SK-N-MC (cell line): ENCODE results near the gene SEMA6D.
A peak's percentile ranks its signal among the peaks of the same experiment; 100 is the strongest.

ENCODE experiments used
- DNase-seq: peaks from one replicate; pipeline ENCODE4 v3.0.0-alpha.2; 2011; ENCODE audit warnings: low read depth, low spot score
- H3K27ac ChIP-seq: fragments of 200-600 bp; sonication (generic); 2 replicates; pipeline ENCODE4 v1.5.1; 2016; ENCODE audit warnings: mixed run types
- H3K36me3 ChIP-seq: fragments of 200-600 bp; sonication (generic); 2 replicates; pipeline ENCODE4 v1.6.1; 2017; ENCODE audit warnings: antibody characterized with exemption, low read length, mixed read lengths; ENCODE audit not compliant: insufficient read depth
- H3K4me3 ChIP-seq: fragments of 200-600 bp; sonication (generic); 2 replicates; pipeline ENCODE4 v1.5.1; 2016
- H3K9ac ChIP-seq: fragments of 200-600 bp; sonication (generic); 2 replicates; pipeline ENCODE4 v1.8.0; 2017; ENCODE audit warnings: mixed run types, mixed read lengths; ENCODE audit not compliant: insufficient read length
- H3K9me3 ChIP-seq: fragments of 200-600 bp; sonication (generic); 2 replicates; pipeline ENCODE4 v1.6.1; 2017; ENCODE audit warnings: low read depth, mild to moderate bottlenecking, antibody characterized with exemption, low read length, moderate library complexity, mixed read lengths
- EZH2 ChIP-seq: fragments of 200-600 bp; sonication (generic); IDR thresholded peaks from one replicate; pipeline ENCODE4 v1.6.1; 2017; ENCODE audit warnings: antibody characterized with exemption
- FOXP2 ChIP-seq: optimal IDR thresholded peaks from 2 replicates; pipeline ENCODE3; 2011; ENCODE audit warnings: mild to moderate bottlenecking, moderate library complexity; ENCODE audit not compliant: insufficient read depth; ENCODE audit errors: extremely low read length, control extremely low read depth
- POLR2AphosphoS5 ChIP-seq: IDR thresholded peaks from 2 replicates; pipeline ENCODE4 v1.6.1; 2012; ENCODE audit warnings: mild to moderate bottlenecking, low read depth, low read length, borderline replicate concordance

The SEMA6D gene

DNA sequence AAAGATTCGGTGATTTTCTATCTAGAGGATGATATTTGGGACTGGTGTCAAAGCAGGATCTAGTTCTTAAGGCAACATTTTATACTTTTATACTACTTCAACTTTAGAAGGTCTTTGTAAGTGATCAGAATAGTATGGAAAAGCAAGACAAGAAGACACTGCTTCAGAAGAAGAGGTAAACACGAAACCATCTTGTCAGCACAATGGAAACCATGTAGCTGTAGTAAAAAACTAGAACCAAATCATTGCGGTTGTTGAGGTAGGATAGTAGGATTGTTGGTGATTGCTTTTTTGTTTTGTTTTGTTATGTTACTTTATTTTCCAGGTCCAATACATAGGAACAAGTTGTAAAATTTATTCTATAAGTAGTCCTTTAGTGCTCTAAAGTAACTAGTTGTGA lies 40.0 kb downstream of the SEMA6D start:
- TF ChIP-seq POLR2AphosphoS5 (no peak), FOXP2 (no peak), EZH2 (no peak)
- no peaks in the 10 kb centered on the region for H3K36me3 ChIP-seq
- H3K4me3 ChIP-seq, result no peak overlapping the region
- peak overlapping the region; percentile 61; the same call in 1 of the 2 replicates for H3K27ac ChIP-seq
- DNase-seq, result no peak
- H3K9me3 ChIP-seq, result no peaks in the 10 kb centered on the region; the same call in 1 of the 2 replicates
- H3K9ac ChIP-seq, result peak overlapping the region; percentile 24

DNA sequence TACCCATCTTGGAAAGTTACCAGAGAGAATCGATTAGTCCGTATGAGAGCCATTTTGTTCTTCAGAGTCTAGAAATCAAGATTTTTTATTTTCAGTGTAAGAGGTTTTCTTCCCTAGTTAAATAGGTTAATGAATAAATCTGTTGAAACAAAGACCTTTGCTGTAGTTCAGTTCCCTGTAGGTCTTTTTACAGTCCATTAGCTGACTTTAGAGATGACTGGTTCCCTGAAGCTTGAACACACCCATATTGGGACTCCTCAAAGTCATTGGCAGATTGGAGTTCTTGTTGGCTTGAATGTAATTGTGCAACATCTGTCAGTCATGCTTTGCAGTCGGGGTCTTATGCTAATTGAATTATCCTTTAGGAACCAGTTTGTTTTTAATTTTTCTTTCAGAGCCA lies 45.3 kb downstream of the SEMA6D start:
- TF ChIP-seq POLR2AphosphoS5, result no peak
- no peak for TF ChIP-seq EZH2
- TF ChIP-seq FOXP2, result no peak
- Histone ChIP-seq H3K36me3 (no peaks in the 10 kb centered on the region), H3K27ac (no peak overlapping the region), H3K9me3 (no peaks in the 10 kb centered on the region), H3K9ac (no peak overlapping the region), H3K4me3 (no peak overlapping the region)
- no peak for DNase-seq

- no peaks in the 10 kb centered on the region for H3K36me3 ChIP-seq
- TF ChIP-seq EZH2, result no peak
- TF ChIP-seq FOXP2, result no peak
- no peak for TF ChIP-seq POLR2AphosphoS5
- H3K27ac ChIP-seq, result no peak overlapping the region
These were observed 47.4 kb downstream of the SEMA6D start for GRCh38 chr15:47764666-47765065.

DNA sequence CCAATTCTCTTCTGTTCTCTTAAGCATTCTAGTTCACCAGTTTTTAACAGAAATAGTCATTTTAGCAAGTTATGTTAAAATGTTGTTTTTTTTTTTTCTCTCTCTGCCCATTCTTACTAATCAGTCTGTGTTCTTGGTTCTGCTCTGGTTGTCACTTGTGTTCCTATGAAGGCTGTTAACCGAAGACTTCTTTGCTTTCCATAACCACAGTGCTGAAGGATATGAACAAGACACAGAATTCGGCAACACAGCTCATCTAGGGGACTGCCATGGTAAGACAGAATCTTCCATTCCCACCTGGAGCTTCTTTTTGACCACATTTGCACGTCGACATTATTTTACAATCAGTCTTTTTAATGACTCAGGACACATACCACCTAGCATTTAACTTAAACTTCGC lies 49.1 kb downstream of the SEMA6D start:
- TF ChIP-seq EZH2 (no peak), POLR2AphosphoS5 (no peak), FOXP2 (no peak)
- no peak overlapping the region for H3K27ac ChIP-seq
- H3K4me3 ChIP-seq, result no peak overlapping the region
- H3K36me3 ChIP-seq, result no peaks in the 10 kb centered on the region
- H3K9ac ChIP-seq, result no peak overlapping the region
- H3K9me3 ChIP-seq, result no peaks in the 10 kb centered on the region
- DNase-seq, result no peak

More at GRCh38 chr15:47764666-47765065, 47.4 kb downstream of the SEMA6D start:
- no peaks in the 10 kb centered on the region for H3K9me3 ChIP-seq
- no peak overlapping the region for H3K4me3 ChIP-seq
- H3K9ac ChIP-seq, result no peak overlapping the region
- no peak for DNase-seq

DNA sequence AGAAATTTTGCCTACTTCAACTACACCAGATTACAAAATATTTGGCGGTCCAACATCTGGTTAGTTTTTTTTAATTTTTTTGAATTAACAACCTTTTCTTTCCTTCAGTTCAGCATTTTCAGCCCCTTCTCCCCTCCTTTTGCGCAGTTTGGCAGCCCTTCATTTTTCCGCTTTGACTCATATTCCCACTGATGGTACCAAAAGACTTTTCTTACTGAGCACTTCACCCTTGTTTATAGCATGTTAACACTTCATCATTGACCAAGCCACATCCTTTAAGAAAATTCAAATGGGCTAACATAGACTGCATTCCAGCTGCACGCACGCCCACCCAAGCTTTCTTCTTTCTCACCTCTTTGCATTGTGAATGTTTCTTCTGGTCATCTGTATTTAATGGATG lies 49.7 kb downstream of the SEMA6D start:
- no peaks in the 10 kb centered on the region for H3K36me3 ChIP-seq

DNA sequence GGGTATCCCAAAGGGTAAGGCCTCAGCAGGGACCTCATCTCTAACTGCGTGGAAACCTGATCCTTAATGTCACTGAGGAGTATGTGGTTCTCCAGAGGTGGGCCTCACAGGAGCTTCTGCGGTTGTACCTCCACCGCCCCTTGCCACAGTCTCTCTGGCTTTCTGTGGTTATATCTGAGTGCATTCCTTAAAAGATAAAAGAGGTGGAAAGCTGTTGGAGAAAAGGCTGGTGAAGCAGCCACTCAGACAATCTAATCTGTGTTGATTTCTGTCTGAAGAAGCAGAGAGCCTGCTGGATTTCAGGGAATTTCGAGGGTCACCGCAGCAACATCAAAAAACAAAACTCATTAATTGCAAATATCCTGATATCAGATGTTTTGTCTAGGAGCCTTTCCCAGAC lies 51.4 kb downstream of the SEMA6D start:
- DNase-seq, result no peak
- Histone ChIP-seq H3K36me3 (no peaks in the 10 kb centered on the region), H3K4me3 (no peak overlapping the region), H3K9ac (no peak overlapping the region), H3K27ac (no peak overlapping the region), H3K9me3 (no peaks in the 10 kb centered on the region)
- TF ChIP-seq POLR2AphosphoS5 (no peak), FOXP2 (no peak), EZH2 (no peak)

More for the DNA sequence above, 49.7 kb downstream of the SEMA6D start:
- no peak for DNase-seq
- Histone ChIP-seq H3K9ac (no peak overlapping the region), H3K9me3 (no peaks in the 10 kb centered on the region), H3K4me3 (no peak overlapping the region), H3K27ac (no peak overlapping the region)
- TF ChIP-seq EZH2 (no peak), FOXP2 (no peak), POLR2AphosphoS5 (no peak)

DNA sequence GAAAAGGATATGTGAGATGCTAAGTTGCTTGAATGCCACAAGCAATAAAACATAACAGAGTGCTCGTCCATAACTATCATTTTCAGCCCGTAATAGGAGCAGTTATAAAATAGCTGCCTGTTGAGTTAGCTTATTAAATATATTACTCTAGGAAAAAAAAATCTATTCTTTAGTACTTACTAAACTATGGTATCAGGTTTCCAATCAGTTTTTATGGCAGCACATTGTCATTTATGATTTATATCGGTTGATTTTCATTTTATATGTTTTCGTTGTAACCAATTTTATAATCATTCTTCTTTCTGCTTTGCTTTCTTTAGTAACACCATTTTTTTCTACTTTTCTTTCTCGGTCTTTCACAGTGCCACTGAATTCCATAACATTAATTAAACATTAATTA lies 51.9 kb downstream of the SEMA6D start:
- Histone ChIP-seq H3K4me3 (no peak overlapping the region), H3K9me3 (no peaks in the 10 kb centered on the region), H3K27ac (no peak overlapping the region), H3K36me3 (no peaks in the 10 kb centered on the region), H3K9ac (no peak overlapping the region)
- no peak for TF ChIP-seq FOXP2
- no peak for TF ChIP-seq POLR2AphosphoS5
- no peak for TF ChIP-seq EZH2
- no peak for DNase-seq

DNA sequence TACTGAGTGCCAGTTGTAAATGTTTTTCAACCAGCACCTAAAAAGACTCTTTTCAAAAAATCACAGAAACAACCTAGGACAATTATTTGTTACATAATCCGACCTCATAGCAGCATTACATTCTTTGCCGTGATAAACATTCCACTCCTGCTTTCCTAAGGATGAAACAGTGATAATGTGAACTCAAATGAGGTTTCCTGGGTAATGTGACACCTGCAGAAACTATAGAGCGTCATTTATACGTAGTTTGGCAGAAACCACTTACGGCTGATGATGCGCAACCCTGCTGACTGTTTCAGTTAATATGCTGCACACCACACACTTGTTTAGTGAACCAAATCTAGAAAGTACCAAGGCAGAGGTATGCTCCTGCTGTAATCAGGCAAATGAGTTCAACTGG lies 55.8 kb downstream of the SEMA6D start:
- H3K36me3 ChIP-seq, result no peaks in the 10 kb centered on the region
- H3K4me3 ChIP-seq, result no peak overlapping the region
- no peak overlapping the region for H3K27ac ChIP-seq
- DNase-seq, result no peak
- no peak overlapping the region for H3K9ac ChIP-seq
- TF ChIP-seq EZH2, result no peak
- TF ChIP-seq POLR2AphosphoS5, result no peak
- TF ChIP-seq FOXP2, result no peak
- no peaks in the 10 kb centered on the region for H3K9me3 ChIP-seq

DNA sequence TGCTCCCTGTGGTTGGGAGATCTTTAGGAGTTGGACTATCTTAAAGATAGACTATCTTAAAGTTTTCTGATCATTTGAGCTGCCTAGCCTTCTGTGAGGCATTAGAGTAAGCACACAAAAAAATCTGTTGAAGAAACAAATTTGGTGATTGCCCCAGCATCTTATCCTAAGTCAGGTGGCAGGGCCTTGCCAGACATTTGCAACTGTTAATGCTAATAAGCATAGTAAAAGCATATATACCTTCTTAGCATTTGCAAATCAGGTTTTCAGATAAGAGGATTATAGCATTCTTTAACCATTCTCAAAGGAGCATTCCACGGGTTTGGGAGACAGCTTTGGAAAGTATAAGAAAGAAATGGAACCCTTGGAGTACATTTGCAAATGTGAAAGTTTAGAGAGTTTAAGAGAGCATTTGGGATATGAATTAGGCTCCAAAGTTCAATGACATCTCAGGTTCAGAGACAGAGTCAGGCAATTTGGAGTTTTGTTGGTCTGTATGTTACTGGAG lies 61.0 kb downstream of the SEMA6D start:
- Histone ChIP-seq H3K27ac (no peak overlapping the region), H3K9me3 (no peaks in the 10 kb centered on the region), H3K36me3 (no peaks in the 10 kb centered on the region), H3K9ac (no peak overlapping the region), H3K4me3 (no peak overlapping the region)
- no peak for DNase-seq
- no peak for TF ChIP-seq FOXP2
- TF ChIP-seq EZH2, result no peak
- TF ChIP-seq POLR2AphosphoS5, result no peak

DNA sequence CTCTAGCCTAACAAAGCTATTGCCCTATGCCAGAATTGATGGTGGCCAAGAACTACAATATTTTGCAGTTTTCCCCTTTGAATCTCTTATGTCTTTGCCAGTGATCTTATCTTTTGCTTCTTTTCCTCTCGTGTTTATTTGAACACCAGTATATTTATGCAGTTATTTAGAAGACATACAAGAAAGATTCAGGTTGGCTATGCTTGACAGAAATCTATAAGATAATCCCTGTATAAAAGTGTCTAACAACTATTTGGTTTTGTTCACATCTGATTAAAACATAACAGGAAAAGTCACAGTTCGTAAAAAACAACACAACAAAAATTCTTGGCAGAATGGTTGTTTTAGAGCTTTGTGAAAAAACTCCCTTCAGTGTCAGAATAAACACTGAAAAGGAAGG lies 63.7 kb downstream of the SEMA6D start:
- DNase-seq, result no peak
- Histone ChIP-seq H3K9me3 (no peaks in the 10 kb centered on the region), H3K27ac (no peak overlapping the region), H3K4me3 (no peak overlapping the region), H3K36me3 (no peaks in the 10 kb centered on the region), H3K9ac (no peak overlapping the region)
- no peak for TF ChIP-seq POLR2AphosphoS5
- TF ChIP-seq EZH2, result no peak
